ENCODE results near the gene RPL28.
"Not testable (repeated sequence)": the region's sequence is repeated elsewhere in the genome, so short reads cannot be mapped to it uniquely, and the experiment has no call there.

The RPL28 gene

DNA sequence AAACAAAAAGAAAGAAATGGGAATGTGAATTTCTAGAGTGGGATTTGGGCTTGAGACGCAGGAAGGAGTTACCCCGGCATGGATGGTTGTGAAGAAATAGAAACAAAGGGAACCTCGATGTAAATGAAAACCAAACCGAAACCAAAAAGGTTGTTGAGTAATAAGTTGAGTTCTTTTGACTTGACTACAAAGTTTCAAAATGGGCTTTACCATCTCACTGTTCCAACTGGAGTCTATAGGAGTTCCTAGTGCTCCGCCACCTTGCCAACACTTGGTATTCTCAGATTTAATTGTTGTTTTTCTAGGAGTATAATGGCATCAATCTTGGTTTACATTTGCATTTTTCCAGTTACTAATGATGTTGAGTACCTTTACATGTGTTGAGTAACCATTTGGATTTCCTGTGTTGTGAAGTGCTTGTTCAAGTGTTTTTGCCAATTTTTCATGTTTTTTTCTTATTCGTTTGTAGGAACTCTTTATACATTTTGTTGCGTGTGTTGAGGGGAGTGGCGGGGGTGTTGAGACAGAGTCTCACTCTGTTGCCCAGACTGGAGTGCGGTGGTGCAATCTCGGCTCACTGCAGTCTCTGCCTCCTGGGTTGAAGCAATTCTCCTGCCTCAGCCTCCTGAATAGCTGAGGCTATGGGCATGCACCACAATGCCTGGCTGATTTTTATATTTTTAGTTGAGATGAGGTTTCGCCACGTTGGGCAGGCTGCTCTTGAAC, 12.6 kb downstream of the RPL28 start:
- peak; percentile 70 for DNase-seq

DNA sequence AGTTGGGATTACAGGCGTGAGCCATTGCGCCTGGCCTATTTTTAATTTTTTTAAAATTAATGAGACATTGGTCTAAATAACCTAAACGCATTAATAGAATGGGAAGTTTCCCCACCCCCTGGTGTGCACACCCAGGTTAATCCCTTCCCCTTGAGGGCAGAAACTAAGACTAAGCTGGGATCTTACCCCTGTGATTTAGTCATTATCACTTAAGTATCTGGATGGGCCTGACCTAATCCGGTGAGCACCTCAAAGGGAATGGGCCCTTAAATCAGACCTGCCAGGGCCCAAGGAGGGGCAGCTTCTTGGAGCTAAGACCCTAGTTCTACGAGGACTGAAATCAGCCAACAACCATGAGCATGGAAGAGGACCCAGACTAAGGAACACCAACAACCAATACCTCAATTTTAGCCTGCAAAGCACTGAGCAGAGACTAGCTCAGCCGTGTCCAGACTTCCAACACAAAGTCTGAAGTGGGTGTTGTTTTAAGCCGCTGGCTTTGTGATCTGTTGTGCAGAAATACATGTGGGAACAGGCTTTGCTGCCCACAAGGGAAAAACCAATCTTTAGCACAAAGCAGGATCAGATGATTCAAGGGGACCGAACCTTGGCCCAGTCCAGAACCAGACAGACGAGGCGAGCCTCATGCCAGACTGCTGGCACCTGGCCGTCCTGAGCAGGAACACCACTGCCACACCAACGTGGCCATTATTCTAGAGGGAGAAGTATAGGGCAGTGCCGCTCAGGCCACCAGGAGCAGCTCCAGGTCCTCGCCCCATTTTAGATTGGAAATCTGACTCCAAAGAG, 14.8 kb downstream of the RPL28 start:
- no peak for DNase-seq

DNA sequence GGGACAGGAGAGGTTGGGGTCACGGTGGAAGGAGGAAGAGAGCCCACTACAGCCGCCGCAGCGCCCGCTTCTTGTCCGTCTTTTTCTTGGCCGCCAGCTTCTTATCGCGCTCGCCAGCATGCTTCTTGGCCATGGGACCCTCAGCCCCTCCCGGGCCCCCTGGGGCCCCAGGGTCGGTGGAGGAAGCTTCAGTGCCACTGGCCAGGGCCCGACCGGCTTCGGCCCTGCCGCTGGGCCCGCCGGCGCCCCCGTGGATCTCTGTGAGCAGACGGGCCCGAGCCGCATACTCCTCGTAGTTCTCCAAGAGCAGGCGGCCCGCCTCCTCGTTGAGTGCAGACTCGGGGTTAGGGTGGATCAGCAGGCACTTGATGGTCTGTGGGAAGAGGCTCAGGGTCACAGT, 15.7 kb downstream of the RPL28 start:
- DNase-seq, result not testable (repeated sequence)

DNA sequence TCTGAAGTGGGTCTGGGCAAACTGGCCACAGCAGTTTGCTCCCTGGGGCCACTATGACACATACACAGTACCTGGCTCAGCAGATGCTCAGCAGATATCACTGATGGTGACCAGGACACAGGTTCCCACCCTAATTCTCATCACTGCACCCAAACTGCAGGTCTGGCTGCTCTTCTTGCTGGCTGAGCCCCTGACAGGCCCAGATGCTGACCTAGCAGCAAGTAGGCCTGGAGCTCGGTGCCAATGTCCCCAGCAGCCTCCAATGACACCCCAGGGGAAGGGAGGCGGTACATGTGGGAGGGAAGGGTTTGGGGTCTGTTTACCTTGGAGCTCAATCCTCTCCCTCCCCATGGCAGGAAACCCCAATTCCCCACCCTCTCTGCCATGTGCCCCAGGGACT, 16.8 kb downstream of the RPL28 start:
- DNase-seq, result no peak

DNA sequence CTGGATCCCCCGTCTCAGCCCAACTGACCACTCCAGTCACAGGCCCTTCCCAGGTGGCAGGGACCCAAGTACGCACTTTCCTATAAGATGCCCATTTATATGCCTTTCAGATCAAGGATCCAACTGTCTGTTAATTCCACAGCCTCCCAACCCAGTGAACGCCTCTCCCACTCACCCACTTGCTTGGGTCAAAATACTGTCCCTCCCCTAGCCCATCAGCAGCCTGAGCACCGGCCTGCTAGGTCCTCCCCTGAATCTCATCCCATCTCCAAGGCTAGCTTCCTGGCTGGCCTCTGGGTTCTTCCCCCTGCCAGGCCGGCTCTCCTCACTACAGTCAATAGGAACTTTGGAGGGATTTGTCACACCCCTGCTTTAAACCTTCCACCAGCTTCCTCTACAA, 19.9 kb downstream of the RPL28 start:
- DNase-seq, result no peak

DNA sequence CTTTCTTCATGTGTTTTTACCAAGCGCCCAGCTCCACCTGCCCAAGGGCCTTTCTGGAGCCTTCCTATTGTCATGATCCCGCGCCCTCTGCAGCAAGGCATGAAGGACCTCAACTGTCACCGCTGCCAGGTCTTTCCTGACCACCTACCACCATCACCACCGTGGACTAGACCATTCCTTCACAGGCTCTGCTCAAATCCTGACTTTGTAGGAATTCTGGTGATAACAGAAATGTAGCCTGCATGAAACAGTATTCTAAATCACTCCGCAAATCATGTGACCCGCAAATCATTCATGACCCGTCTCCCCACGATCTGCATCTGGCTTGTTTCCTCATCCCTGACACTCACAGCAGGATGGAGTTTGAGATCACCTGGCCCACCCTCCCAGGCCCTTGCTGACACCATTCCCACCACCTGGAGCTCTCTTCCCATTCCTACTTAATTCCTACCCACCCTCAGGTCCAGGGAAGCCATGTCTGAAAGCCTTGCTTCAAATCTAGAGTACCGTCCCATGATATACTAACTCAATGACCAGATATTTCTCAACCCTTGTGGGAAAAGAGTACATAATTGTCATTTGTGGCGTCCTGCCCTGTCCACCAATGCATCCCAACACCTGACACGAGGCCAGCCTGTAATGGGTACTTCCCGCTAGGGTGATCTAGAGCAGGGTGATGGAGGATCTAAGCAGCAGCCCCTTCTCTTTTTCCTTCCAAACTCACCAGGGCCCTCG, 20.5 kb downstream of the RPL28 start:
- no peak for DNase-seq

DNA sequence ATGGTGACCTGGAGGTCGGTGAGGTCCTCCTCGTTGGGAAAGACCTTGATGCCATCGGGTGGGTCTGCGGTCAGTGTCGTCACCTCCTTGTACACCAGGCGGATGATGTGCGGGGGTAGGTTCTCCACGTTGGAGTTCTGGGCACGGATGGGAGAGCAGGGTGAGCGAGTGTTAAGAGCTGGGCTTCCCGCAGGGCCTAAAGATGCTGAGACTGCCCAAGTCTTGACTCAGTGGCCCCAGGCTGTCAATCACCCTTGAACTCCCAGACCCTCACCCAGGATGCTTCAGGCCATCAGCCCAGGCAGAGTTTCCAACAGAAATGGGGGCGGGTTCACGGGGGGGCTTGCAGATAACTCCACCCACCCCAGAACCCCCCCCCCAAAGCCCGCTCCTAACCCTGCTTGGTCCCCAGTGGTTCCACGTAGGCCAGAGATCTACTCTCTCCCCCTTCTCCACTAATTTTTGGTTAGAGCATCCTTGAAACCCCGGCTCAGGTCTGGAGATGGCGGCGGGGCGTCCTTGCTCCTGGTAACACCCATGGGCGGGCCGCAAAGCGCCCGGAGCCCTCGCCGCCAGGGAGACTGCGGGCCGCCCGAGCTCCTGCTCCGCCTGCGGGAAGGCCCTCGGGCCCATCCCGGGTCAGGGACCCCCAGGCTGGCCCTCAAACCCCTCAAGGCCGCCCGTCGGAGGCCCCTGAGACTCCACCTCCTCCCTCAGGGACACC, 21.3 kb downstream of the RPL28 start:
- DNase-seq, result peak; percentile 26

DNA sequence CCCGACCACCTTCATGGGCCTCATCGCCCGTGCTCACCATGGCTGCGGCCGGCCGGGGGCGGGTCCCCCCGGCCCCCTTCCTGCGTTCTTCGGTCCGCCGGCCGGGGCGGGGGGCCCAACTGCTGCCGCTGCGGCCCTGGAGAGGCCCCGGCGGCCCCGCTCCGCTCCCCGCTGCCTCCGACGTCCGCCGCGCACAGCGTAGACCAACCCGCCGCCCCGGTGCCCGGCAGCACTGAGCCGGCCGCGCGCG, 21.7 kb downstream of the RPL28 start, which contains the start of gene UBE2S:
TSS of gene UBE2S (minus strand) at position 239 of the 250 bp plus-strand sequence. CDS start at position 40, 199 bp downstream.
- not testable (repeated sequence) for DNase-seq

DNA sequence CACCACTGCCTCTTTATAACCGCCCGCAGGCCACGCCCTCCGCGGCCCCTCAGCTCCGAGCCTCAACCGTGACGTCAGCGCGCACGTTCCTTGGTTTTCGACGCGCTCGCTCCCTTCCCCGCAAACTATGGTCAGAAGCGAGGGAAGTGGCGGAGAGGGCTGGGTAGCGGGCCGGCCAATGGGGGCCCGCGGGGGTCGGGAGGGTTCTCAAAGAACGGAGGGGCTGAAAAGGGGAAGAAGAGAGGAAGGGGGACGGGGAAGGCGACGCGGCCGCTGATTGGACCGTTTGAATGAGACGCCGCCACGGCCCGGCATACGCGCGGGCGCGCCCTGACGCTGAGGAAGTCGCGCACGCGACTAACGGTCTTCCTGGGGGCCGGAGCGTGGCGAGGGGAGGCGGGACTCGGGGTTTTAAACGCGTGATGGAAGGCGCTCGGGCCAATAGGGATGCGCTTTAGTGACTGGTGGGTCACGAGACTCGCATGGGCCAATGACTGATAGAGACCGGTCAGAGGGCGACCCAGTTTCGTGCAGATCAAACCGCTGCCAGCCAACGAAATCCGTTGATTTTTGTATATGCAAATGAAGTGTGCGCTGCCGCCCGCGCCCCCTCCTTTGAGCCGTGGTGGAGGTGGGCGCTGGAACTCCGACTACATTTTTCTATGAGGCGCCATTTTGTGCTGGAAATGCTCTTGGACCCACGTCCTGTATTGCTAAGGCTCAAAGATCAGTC, 22.2 kb downstream of the RPL28 start:
- DNase-seq, result peak; percentile 99

DNA sequence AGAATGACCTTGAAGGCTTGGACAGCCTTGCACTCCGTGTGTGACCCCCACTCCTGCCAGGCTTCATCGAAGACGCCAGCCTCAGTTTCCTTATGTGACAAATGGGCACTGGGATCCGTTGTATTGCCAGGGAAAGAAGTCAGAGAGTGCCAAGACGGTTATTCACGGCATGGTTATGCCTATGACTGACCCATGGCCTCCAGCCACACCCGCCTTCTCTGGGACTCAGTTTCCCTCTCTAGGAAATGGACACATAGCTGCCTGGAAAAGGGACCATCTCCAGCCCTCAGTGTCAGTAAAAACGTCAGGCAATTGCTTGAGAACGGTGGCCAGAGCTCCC, 22.8 kb downstream of the RPL28 start:
- no peak for DNase-seq

DNA sequence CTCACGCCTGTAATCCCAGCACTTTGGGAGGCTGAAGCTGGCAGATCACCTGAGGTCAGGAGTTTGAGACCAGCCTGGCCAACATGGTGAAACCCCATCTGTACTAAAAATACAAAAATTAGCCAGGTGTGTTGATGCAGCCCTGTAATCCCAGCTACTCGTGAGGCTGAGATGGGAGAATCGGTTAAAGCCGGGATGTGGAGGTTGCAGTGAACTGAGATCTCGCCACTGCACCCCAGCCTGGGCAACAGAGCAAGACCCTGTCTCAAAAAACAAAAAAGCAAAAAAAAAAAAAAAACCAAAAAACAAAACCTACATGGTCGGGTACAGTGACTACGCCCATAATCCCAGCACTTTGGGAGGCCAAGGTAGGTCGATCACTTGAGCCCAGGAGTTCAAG, 23.4 kb downstream of the RPL28 start:
- DNase-seq, result not testable (repeated sequence)

DNA sequence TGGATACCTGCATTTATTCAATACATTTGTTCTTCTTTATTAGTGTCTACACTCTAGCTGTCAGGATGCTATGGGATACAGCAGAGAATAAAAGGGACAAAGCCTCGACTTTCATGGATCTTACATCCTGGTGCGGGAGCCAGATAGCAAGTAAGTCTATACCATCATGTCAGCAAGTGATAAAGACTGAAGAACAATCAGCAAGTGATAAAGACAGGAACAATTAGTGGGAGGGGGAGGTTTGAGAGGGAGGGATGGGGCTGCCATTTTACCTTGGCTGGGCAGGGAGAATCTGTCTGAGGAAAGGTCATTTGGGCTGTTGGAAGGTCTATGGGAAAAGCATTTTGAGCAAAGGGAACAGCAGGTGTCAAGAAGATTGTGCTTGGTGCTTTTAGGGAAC, 24.4 kb downstream of the RPL28 start:
- DNase-seq, result no peak

DNA sequence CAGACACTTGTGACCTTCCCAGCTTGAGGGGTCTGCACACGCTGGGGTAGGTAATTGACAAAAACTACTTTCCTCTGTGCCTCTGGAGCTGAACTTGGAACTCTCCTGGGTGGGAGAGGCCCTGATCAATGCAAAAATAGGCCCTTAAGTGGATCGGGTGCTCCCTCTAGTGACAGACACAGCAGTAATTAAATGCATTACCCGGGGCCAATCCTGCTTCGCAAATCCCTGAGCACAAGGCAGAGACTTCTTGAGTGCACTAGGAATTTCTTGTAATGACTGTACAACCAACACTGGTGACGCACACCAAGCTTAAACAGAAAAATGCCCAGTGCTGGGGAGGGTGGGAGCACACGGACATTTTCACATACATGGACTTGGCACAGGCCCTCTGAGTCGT, 32.5 kb downstream of the RPL28 start:
- DNase-seq, result peak; percentile 64

DNA sequence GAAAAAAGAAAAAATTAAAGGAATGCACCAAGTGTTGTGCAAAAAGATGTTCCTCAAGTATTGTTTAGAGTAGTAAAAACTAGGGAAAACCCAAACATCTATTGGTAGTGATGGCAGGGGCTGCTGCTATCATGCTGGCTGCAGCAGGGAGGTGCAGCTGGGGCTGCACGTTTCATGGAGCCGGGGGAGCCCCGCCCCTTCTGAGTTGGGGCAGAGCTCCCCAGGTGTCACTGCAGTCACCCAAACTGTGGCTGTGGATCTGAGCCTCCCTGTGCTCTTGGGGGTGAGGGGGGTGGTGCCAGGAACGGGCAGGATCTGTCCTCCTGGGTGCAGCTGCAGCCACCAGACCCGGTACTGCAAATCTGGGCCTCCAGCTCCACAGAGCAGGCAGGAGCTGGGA, 33.4 kb downstream of the RPL28 start:
- DNase-seq, result no peak

DNA sequence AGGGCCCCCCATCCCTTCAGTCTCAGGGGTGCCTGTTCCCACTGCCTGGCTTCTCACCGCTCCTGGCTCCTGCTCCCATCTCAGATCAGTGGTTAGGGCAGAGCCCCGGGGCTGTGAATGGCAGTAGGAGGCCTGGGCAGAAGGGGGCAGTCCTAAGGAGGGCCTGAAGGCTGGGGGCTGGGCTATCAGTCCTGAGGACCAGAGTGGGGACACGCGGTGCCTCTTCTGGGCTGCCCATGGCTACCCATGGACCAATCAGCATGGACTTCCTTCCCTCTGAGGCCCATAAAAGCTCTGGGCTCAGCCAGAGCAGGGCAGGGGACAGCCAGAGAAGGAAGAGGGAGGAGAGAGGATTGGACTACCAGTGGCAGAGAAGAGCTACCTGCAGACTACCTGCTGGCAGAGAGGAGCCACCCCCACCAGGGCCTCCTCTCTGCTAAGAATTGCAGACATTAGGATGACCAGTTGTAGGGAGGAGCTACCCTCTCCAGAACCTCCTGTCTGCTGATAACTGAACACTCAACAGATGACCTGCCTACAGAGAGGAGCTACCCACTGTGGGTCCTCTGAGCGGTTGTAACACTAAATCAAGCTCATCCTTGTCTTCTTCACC, 34.0 kb downstream of the RPL28 start:
- DNase-seq, result no peak

DNA sequence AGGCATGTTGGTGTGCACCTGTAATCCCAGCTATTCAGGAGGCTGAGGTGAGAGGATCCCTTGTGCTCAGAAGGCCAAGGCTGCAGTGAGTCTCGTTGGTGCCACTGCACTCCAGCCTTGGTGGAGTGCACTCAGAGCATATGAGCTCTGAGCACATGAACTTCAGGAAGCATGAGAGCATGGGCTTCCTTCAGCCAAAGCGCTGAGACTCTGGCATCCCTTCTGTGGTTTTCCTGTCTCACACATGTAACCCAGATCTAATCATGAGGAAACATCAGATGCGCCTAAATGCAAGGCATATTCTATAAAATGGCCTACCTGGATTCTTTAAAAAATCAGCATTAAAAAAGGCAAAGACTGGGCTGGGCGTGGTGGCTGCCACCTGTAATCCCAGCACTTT, 35.5 kb downstream of the RPL28 start:
- DNase-seq, result not testable (repeated sequence)

DNA sequence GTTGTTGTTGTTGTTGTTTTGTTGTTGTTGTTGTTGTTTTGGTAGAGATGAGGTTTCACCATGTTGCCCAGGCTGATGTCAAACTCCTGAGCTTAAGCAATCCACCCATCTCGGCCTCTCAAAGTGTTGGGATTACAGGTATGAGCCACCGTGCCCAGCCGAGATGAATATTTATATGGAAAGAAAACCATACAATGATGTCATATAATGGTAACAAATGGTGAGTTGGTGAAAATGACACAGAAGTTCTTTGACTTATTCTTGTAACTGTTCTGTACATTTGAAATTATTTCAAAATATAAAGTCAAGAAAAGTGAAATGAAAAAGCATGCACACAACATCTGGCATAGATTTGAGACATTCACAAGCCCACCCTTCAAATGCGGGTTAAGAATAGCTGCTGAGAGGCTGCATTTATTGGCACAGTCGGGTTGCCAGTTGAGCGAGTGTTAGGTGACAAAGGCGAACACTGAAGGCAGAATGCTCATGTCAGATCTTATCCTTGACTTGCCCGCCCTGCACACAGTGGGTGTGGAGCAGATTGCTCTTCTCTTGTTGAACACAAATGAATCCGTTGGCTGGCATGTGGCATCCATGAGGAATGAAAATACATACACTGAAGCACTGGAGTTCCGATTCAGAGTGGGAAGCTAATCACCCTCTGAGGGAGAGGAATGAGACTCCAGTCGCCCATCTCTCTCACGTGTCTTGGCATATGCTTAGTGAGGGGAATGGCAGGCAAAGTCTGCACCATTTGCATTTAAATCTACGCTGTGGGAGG, 37.7 kb downstream of the RPL28 start:
- no peak for DNase-seq

DNA sequence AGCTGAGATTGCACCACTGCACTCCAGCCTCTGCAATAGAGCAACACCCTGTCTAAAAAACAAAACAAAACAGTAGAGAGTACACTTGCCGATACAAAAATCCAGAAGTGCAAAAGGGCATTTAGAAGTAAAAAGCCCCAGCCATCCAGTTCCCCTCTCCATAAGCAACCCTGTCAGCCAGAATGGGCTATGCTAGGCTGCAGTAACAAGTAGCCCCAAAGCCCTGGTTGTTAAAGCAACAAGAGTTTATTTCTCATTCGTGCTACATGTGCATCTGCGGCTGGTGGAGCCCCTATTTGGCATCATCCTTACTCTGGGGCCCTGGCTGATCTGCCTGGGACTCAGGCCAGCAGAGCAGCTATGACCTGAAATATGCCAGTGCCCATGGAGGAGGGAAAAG, 38.8 kb downstream of the RPL28 start:
- DNase-seq, result no peak

DNA sequence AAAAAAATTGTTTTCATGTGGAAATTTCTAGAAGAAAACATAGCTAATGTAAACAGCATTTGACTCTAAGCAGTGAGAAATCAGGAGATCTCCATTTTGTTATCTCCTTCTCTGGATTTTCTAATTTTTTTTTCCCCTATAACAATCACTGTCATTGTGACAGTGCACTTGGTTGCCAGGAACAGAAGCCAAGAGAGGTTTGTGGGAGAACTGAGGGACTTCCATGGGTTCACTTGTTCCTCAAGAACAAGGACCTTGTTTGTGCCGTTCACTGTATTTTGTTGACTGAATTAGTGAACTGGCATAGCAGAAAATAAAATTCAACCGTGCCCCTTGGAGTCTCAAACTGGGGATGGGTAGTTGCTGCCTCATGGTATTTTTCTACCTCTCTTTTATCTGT, 40.3 kb downstream of the RPL28 start:
- no peak for DNase-seq

DNA sequence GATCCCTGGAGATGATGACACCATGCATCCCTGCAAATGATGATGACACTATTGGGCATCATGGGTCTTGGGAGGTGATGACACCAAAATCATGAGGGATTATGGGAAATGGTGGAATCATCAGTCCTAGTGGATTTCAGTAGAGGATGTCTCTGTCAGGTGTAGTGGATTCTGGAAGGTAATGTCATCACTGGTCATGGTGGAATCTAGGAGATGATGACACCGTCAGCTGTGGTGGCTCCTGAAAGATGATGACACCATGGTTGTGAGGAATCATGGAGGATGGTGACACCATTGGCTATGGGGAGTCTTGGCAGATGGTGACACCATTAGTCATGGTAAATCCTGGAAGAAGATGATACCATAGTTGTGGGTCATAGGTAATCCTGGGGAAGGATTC, 45.5 kb downstream of the RPL28 start:
- DNase-seq, result no peak

DNA sequence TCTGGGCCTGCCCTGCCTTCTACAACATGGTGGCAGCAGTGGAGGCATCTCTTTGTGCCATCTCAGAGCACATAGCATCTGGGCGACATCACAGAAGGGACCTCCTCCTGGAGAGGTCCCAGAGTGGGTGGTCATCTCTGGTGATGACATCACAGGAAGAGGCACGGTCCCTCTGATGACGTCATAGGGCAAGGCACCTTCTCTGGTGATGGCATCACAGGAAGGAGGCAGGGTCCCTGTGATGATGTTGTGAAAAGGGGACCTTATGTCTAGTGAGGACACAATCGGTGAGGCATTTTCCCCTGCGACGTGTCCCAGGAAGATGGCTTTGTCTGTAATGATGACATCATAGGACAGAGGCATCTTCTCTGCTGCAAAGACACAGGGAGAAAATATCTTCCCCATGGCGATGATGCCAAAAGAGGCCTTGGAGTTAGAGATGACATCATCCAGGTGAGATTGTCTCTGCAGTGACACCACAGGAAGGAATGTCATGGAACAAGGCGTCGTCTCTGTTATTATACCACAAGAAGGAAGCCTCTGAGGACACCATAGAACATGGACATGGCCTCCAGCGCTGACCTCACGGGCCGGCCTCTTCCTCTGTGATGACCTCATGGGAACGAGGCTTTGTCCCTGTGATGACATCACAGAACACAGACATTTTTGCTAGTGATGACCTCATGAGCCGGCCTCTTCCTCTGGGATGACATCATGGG, 46.7 kb downstream of the RPL28 start:
- no peak for DNase-seq
